GM08714 (cell line): Measurements from ENCODE around the gene CD200.

ENCODE experiments used
- H3K4me3 ChIP-seq: fragments of 200-500 bp; sonication (Bioruptor generic); 2 replicates; pipeline ENCODE4 v1.5.1; 2014; ENCODE audit warnings: mild to moderate bottlenecking, low read length, inconsistent platforms
- ZNF274 ChIP-seq: IDR thresholded peaks from 2 replicates; pipeline ENCODE4 v1.6.1; 2012; ENCODE audit warnings: mild to moderate bottlenecking, low read depth, low read length

CD200 gene

DNA sequence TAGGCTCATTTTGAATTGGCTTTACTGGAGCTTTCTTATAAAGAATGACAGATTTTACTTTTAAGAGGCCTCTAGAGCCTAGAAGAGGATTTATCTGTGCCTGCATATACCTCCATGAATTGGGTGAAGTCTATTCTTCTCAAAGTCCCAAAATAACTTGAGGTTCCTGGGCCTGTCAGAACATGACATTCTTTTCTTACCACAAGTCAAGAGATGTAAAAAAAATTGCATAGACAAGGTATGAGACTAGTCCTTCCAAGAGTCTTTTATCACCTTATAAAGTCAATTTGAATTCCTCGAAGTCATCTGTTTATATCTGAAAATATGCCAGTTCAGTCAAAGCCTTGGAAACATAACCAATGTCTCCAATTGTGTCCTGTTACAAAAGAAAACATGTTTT is 17.2 kb upstream of the CD200 start:
- no peak overlapping the region for H3K4me3 ChIP-seq
- TF ChIP-seq ZNF274, result no peak

DNA sequence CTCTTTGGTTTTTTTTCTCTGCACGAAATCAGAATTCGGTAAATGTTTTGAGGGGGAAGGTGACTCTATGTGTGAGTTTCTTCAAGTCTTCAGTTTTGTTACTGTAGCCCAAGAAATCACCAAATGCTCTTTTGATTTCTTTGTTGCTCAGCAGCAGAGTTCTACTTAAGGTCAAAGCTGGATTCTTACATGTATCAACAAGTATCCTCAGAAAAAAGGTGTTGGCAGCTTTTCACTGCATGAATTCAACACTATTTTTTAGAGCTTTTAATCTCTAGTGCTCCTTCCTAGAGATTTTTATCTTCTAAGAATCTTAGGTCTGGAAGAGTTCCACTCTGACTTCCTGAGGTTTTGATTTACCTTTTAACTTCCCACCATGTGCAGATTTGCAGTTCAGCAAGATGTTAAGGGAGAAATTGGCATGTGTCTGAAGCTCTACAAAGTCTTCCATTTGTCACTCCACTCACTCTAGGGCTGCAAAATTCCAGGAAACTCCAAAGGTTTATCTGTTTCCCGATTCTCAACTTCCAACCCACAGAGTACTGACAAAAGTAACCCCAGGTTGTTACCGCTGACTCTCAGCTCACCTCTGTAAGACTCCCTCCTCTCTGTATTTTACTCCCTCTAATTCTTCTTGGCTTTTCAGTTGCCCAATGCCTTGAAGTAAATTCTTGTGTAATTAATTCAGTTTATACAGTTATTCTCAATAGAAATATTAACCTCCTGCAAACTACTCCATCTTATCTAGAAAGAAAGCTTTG is 13.3 kb upstream of the CD200 start:
- no peak for TF ChIP-seq ZNF274
- no peak overlapping the region for H3K4me3 ChIP-seq

DNA sequence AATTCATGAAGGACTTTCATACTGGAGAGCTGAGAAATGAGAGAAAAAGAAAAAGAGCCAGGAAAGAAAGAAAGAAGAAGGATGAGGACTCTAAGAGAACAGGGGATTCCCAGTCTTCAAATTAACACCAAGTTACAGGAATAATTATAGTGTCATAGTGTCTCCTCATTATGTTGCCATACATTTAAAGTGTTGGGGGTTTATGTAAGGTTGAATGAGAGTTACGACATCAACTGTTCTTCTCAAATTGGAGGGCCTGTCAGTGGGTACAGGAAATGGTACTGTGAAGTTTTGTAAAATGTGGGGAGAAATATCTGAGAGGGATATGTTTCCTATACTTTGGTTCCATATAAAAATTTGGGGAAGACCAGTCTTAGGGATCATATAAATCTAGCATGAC is 12.3 kb upstream of the CD200 start:
- H3K4me3 ChIP-seq, result no peak overlapping the region
- TF ChIP-seq ZNF274, result no peak

DNA sequence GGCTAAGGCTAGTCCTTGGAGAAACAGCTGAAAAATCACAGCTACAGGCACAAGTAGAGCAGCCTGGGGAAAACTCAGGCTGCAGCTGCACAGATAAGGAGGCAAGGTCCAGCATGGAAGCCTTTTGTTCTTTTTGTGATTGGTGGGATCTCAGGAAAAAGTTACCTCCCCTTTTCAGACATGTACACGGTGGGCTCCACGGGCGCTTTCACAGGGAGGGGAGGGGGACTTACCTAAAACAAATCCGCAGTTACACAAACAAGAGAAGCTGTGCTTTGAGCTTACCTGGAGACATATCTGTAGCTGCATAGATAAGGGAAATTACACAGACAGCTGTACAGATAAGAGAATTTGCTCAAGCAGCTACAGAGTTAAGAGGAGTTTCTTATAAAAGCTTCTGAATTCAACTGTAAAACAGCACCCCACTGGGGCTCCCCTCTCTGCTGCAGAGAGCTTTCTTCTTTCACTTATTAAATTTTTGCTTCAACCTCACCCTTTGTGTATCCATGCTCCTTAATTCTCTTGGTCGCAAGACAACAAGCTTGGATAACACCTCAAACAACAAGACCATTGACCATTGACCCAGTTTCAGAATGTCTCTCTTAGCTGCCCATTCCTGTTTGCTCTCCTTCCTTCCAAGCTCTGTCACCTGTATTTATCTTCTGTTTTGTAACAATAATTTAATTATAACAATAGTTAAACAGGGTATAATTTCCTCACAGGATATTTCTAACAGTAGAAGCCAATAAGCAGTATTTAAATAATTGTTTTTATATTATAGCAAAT is 10.9 kb upstream of the CD200 start:
- TF ChIP-seq ZNF274, result no peak
- H3K4me3 ChIP-seq, result no peak overlapping the region

DNA sequence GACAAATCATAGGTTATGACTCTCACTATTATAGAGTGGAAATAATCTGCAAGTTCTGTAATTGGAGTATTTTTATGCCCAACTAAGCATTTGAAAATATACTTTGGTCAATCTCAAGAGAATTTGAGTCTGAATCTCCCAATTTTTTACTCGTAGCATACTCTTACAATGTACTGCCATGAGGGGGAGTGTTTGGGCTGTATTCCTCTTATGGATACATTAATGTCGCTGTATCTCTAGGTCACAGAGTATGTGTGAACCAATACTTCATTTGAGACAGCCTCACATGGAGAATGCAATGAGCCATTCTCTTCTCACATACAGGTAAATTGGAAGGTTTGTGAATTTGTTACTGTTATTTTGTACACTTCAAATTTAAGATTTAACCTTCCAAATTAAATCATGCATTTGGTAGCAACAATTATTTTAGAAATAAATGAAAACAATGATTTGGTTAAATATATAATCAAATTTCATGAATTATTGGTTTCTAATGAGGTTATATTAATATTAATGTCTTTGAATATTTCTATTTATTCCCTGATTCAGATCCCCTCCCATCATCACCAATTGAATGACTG is 5.5 kb upstream of the CD200 start:
- TF ChIP-seq ZNF274, result no peak
- H3K4me3 ChIP-seq, result no peak overlapping the region

DNA sequence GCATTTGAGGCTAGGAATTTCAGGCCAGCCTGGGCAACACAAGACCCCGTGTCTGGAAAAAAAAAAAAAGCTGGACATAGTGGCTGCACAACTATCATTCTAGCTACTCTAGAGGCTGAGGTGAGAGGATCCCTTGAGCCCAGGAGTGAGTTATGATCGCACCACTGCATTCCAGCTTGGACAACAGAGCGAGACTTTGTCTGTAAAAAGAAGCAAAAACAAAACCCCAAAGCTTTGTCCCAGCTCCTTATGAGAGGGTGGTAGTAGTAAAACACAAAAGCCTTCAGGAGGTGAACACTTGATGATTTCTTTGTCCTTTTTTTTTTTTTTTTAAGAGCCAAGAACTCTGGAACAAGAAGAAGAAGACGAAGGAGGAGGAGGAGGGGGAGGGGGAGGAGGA is 1.1 kb upstream of the CD200 start:
- no peak for TF ChIP-seq ZNF274
- H3K4me3 ChIP-seq, result no peak overlapping the region

DNA sequence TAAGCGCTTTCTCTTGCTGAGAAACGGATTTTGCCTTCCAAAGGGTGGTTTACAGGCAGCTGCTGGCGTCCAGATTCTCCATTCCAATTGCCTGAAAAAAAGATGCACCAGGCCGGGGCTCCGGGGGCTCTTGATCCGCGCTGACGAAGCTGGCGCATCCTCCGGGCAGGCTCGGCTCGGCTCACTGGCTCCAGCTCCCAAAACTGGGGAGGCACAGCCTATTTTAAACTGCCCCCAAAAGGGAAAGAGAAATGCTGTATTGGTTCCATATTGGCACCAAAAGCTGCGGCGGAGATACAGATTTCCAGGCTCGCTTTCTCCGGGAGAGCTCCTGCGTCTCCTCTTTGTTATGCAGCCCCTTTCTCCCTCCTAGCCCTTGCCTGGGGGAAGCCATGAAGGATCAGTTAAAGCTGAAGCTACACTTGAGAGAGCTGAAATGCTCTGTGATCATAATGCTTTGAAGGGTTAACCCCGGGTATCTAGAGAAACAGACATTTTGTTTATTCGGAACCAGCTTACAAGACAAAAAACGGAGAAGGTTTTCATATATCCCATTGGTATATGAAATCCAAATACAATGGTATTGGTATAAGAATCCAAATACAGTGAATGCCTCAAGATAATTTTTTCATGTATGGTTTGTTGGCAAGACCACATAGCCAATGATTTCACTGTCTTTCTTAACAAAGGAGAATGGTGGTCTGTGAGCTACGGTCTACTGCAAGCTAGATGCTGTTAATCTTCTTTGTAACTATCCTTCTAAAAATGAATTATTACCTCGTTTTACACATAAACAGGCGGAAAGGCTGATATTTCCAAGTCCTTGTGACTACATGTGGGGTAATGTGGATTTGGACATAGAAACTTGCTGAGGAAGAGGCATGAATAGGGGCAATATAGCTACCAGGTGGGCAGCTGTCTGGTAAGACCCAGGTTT is 693 bp downstream of the CD200 start:
- H3K4me3 ChIP-seq, result peak overlapping the region; percentile 74
- no peak for TF ChIP-seq ZNF274

DNA sequence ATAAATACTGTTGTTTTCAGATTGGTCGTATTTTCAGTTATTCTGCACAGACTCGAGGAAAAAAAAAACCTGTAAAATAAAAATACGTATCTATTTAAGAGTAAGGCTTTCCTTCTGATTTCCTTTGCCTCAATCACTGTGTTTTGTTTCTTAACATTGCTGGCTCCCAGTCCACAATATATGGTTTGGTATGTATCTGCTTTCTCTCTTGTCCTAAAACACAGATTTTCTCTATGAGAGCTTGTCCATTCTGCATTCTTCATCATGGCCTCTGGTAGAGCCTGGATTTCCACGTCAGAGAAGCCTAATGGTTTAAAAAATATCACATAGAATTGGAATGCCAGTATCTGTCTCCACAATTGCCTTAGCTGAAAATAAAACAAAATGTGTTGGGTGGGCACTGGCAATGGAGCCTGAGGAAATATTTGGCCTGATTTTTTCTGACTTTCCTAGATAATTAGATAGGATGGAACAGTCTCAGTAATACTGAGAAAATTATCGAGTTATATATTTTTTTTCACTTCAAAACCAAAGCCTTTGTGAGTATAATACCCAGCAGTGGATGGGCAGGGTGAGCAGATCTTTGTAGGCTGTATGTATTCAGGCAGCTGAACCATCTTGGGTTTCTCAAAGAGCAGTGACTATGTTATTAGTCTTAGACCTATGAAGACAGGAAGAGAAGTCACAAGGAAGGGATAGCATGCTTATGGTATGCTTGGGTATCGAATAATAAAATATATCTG is 1.9 kb downstream of the CD200 start:
- peak overlapping the region; percentile 74 for H3K4me3 ChIP-seq
- TF ChIP-seq ZNF274, result no peak

DNA sequence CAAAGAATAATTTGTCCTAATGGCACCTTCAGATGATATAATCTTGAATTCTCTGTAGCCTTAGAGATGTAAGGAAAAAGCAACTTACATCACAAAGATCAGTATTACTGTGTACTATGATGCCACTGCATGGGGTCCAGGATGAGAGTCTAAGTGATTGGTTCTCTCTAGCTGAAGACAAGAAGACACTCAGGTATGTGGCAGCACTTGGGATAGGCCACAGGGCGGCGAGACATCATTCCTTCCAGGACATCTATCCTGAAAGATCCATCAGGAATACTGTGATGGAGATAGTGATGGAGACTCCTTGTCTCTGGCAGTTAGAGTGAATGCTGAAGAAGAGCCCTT is 2.5 kb downstream of the CD200 start:
- H3K4me3 ChIP-seq, result peak overlapping the region; percentile 28; the same call in 1 of the 2 replicates
- TF ChIP-seq ZNF274, result no peak

DNA sequence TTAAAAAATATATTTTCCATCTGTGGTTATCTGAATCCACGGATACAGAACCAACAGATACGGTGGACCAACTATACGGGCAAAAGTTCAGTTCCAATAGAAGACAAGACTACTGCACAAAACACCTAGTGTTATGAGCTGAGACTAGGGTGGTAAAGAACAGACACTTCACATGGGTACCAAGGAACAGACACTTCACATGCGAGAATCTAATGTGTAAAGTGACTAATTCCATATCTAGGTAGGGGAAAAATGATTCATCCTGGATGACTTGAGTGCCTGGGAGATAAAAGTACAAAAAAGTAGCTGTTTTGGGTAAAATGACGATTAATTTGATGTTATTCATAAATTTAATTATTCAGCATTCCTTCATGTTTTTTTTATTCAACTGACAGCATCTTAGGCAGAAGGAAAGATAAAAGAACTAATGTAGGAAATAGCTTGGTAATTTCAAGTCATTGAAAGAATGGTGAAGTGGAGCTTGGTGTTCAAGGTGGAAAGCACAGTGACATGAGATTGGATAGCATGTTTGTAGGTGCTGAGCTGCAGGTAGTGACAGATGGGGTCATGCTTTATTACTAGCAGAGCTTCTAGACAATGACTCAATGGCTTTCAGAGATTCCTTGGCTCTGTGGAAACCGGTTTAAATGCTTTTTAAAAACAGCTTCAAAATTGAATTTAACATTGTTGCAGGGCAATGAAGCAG is 5.2 kb downstream of the CD200 start:
- no peak overlapping the region for H3K4me3 ChIP-seq
- TF ChIP-seq ZNF274, result no peak

DNA sequence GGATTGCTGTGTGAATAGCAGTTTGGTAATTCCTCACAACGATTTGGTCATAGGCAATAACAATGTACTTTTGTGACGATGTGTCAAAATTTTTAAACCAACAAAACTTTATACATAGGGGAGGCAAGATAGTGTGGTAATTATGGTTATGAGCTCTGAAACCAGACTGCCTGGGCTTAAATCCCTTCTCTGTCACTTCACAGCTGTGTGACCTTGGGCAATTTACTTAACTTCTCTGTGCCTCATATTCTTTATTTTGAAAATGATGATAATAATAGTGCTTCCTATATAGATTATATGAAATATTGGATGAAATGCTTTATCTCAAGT is 5.7 kb downstream of the CD200 start:
- no peak overlapping the region; the same call in 1 of the 2 replicates for H3K4me3 ChIP-seq
- no peak for TF ChIP-seq ZNF274

DNA sequence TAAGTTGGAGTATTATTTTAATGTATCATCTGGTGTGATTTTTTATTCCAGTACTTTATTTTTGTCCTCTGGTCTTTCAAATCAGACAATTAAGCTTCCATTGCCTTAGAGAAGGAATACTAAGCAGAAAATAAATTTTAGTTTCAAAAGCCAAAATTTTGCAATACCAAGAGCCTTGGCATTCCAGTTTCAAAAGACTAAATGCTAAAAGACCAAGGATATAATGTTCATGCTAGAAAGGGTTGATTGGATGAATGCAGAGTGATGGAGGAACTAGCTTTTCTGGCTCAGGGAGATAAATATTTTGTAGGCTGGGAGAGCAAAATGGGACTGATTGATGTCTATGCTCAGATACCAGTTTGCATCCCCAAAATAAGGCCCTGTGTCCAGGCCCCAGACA is 6.2 kb downstream of the CD200 start:
- no peak overlapping the region; the same call in 1 of the 2 replicates for H3K4me3 ChIP-seq
- TF ChIP-seq ZNF274, result no peak

DNA sequence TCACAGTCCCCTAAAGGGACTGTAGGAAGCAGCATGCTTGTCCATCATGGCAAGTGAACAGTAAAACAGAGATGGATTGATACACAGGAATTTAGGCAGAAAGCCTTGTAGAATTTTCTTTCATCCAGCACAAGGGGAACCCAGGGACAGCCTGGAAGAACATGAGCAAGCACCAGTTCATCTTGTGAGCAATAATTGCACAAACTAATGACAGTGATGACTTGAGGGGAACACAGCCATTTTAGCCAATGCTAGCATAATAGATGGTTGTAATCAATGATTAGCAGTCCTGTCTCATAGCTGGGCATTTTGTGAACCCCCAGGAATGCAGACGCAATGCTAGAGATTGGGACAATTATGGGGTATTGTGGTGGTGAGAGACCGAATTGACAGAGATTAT is 6.7 kb downstream of the CD200 start:
- no peak overlapping the region for H3K4me3 ChIP-seq
- TF ChIP-seq ZNF274, result no peak
